ENCODE data around the gene TMA7. TPM values are rescaled to one million over a fixed set of nuclear protein-coding genes. Genes with fewer than 3 reads are reported as not detected.
A peak's percentile ranks its signal among the peaks of the same experiment; 100 is the strongest.

Gene TMA7
- total and polyA plus RNA-seq, 2 of the 13 experiments (the other 11 are each of a cell fraction or from before 2014, with no cell fraction given), result 100 to 486 TPM

- TF ChIP-seq SOX5 (CRISPR knock-in tag; IDR thresholded peaks at IDR 0.05; ENCODE audit: borderline replicate concordance) (no peak), ZNF816 (CRISPR knock-in tag; IDR thresholded peaks at IDR 0.05; ENCODE audit: borderline replicate concordance) (0 out of 2 replicates have a peak, but pooled peaks have one; percentile 57), ZNF503 (CRISPR knock-in tag; IDR thresholded peaks at IDR 0.05) (no peak), TP53 (CRISPR knock-in tag; conservative IDR thresholded peaks at IDR 0.05) (no peak), ZNF451 (CRISPR knock-in tag; IDR thresholded peaks at IDR 0.05) (no peak), CERS6 (CRISPR knock-in tag; IDR thresholded peaks at IDR 0.05) (no peak), SKIL (CRISPR knock-in tag; IDR thresholded peaks at IDR 0.05; ENCODE audit: borderline replicate concordance) (no peak), SMAD1 (CRISPR knock-in tag; IDR thresholded peaks at IDR 0.05; ENCODE audit: borderline replicate concordance, low read depth) (no peak; the same call in 1 of the 2 replicates), KDM6A (CRISPR knock-in tag; IDR thresholded peaks at IDR 0.05; ENCODE audit: low read depth) (peak; percentile 18; the same call in 1 of the 2 replicates), CTCF (CRISPR knock-in tag; IDR thresholded peaks at IDR 0.05) (no peak), HMGXB4 (CRISPR knock-in tag; IDR thresholded peaks at IDR 0.05; ENCODE audit: borderline replicate concordance in 1 of 2, low read depth in 1 of 2) (peak in 1 of 2 experiments; percentile 10; a peak in 1 of 4 replicates), FOXA3 (CRISPR knock-in tag; IDR thresholded peaks at IDR 0.05) (no peak), IKZF4 (CRISPR knock-in tag; IDR thresholded peaks at IDR 0.05; ENCODE audit: borderline replicate concordance, low read depth, not compliant biosample characterization) (no peak), ZNF350 (CRISPR knock-in tag; IDR thresholded peaks at IDR 0.05; ENCODE audit: borderline replicate concordance, low read depth) (peak; percentile 19; the same call in 1 of the 2 replicates), ZNF768 (CRISPR knock-in tag; IDR thresholded peaks at IDR 0.05) (no peak), POLR2G (IDR thresholded peaks at IDR 0.05; ENCODE audit: low read depth, low read length) (peak; percentile 8; the same call in 1 of the 2 replicates), ZSCAN30 (CRISPR knock-in tag; IDR thresholded peaks at IDR 0.05) (no peak), ZUFSP (CRISPR knock-in tag; IDR thresholded peaks at IDR 0.05; ENCODE audit: borderline replicate concordance) (no peak)
Observed at GRCh38 chr3:48428088-48428571, 11.9 kb upstream of the TMA7 start (continued).
